T-helper 2 cell treated with Interferon-gamma antibody and Interleukin-4, amounts not matched to agents 5 μg/mL and 100 μg/mL, for 36 hours (primary cell): ENCODE results near the gene C9orf50.

ENCODE experiments used
- DNase-seq: peaks from one replicate; pipeline ENCODE4 v3.0.0; 2021; ENCODE audit warnings: low spot score
- H3K27ac Mint-ChIP-seq: one replicate; pipeline ENCODE4 v1.8.0; 2021; ENCODE audit warnings: mild to moderate bottlenecking, mixed read lengths
- H3K27me3 Mint-ChIP-seq: one replicate; pipeline ENCODE4 v1.8.0; 2021; ENCODE audit warnings: low read depth, mixed read lengths
- H3K36me3 Mint-ChIP-seq: one replicate; pipeline ENCODE4 v1.8.0; 2021; ENCODE audit warnings: low read depth, mixed read lengths
- H3K4me1 Mint-ChIP-seq: one replicate; pipeline ENCODE4 v1.8.0; 2021; ENCODE audit warnings: low read depth, mixed read lengths
- H3K4me3 Mint-ChIP-seq: one replicate; pipeline ENCODE4 v1.8.0; 2022; ENCODE audit warnings: mild to moderate bottlenecking, moderate library complexity, mixed read lengths
- H3K9me3 Mint-ChIP-seq: one replicate; pipeline ENCODE4 v1.8.0; 2021; ENCODE audit warnings: mixed read lengths

The C9orf50 gene

DNA sequence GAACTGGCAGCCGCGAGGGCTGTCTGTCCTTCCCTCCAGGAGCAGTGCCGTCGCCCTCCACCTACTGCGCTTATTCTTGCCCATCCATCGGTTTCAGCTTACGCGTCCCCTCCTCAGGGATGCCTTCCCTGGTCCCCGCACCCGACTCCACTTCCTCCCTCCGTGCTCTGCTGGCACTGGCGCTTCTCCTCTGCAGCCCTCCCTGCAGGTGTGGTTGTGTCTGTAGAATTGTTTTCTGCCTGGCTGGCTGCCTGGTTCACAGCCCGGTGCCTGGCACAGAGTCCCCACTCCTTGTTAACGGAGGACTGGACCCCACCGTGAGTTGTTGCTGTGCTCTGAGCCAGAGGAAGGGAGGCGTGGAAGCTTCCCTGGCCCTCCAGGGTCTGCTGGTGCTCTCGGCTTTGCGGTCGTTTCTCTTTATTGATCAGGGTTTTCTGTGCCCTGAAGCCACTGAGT, 10.8 kb upstream of the C9orf50 start:
- H3K9me3 Mint-ChIP-seq, result no peaks in the 10 kb centered on the region
- peaks cover 39% of the 10 kb centered on the region for H3K36me3 Mint-ChIP-seq
- DNase-seq, result no peak
- no peak overlapping the region for H3K27ac Mint-ChIP-seq
- H3K4me3 Mint-ChIP-seq, result no peak overlapping the region
- H3K4me1 Mint-ChIP-seq, result peaks cover 19% of the 10 kb centered on the region
- no peaks in the 10 kb centered on the region for H3K27me3 Mint-ChIP-seq

DNA sequence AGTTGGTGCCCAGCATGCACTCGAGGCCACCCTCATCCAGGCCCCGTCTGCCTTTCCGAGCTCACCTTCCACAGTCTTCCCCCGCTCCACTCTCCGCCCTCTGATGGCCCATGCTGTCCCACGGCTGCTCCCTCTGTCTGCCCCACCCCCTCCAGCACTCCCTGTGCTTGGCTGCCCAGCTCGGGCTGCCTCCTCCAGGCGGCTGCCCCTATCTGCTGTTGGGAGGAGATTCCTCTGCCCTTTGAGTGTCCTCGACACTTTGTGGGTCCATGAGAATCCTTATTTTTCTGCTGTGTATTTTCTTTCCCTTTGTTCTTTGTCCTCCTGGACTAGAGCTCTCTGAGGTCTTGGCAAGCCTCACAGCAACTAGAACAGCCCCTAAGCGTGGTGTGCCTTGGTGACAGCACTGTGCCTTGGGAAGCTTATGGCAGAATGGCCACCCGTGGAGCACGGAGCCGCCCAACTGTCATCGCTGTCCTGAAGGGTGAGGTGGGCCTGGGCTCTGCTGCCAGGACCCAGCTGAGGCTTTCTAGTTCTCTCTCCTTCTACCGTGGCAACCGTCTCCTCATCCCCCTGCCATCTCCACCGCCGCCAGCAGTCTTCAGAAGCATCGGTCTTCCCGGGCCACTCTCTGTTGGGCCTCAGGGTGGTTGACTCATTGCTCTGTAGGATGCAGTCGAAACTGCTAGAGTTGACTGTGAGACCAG, 10.2 kb upstream of the C9orf50 start:
- no peak overlapping the region for H3K4me3 Mint-ChIP-seq
- peaks cover 19% of the 10 kb centered on the region for H3K4me1 Mint-ChIP-seq
- peaks cover 39% of the 10 kb centered on the region for H3K36me3 Mint-ChIP-seq
- no peaks in the 10 kb centered on the region for H3K27me3 Mint-ChIP-seq
- no peak overlapping the region for H3K27ac Mint-ChIP-seq
- no peak for DNase-seq
- H3K9me3 Mint-ChIP-seq, result no peaks in the 10 kb centered on the region

DNA sequence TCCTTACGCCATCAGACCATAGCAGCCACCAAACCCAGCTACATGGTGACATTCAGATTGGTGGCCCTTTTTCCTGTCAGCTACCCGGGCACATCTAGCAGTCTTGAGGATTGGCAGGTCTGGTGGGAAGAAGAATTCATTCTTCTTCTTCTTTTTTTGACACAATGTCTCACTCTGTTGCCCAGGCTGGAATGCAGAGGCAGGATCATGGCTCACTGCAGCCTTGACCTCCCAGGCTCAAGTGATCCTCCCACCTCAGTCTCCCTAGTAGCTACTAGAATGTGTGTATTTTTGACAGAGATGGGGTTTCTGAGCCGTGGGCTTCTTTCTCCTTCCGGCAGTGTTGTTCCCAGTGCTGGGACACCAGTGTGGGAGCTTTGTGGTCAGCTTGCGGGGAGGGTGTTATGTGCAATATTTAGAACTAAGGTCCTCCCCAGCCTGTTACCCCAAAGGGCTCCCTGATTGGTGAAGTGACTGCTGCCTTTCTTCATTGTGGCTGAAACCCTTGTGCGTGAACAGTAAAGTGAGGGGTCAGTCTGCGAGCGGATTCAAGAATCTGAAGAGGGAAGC, 8.4 kb upstream of the C9orf50 start:
- DNase-seq, result no peak
- no peak overlapping the region for H3K27ac Mint-ChIP-seq
- H3K4me1 Mint-ChIP-seq, result peaks cover 29% of the 10 kb centered on the region
- H3K36me3 Mint-ChIP-seq, result peaks cover 30% of the 10 kb centered on the region
- no peaks in the 10 kb centered on the region for H3K9me3 Mint-ChIP-seq
- H3K27me3 Mint-ChIP-seq, result no peaks in the 10 kb centered on the region
- H3K4me3 Mint-ChIP-seq, result no peak overlapping the region

GRCh38 chr9:129628709-129629108, 7.8 kb upstream of the C9orf50 start:
- H3K36me3 Mint-ChIP-seq, result peaks cover 27% of the 10 kb centered on the region
- H3K27me3 Mint-ChIP-seq, result no peaks in the 10 kb centered on the region
- H3K4me3 Mint-ChIP-seq, result no peak overlapping the region
- DNase-seq, result no peak
- no peaks in the 10 kb centered on the region for H3K9me3 Mint-ChIP-seq
- no peak overlapping the region for H3K27ac Mint-ChIP-seq
- H3K4me1 Mint-ChIP-seq, result peaks cover 34% of the 10 kb centered on the region

- Mint-ChIP-seq H3K27me3 (no peaks in the 10 kb centered on the region), H3K27ac (peak overlapping the region; percentile 91), H3K36me3 (peaks cover 25% of the 10 kb centered on the region), H3K9me3 (no peaks in the 10 kb centered on the region), H3K4me3 (peak overlapping the region; percentile 89), H3K4me1 (peaks cover 35% of the 10 kb centered on the region)
- no peak for DNase-seq
Measured at GRCh38 chr9:129627556-129628440, 6.9 kb upstream of the C9orf50 start.

GRCh38 chr9:129626625-129627284, 5.9 kb upstream of the C9orf50 start:
- DNase-seq, result no peak
- H3K4me1 Mint-ChIP-seq, result peaks cover 33% of the 10 kb centered on the region

DNA sequence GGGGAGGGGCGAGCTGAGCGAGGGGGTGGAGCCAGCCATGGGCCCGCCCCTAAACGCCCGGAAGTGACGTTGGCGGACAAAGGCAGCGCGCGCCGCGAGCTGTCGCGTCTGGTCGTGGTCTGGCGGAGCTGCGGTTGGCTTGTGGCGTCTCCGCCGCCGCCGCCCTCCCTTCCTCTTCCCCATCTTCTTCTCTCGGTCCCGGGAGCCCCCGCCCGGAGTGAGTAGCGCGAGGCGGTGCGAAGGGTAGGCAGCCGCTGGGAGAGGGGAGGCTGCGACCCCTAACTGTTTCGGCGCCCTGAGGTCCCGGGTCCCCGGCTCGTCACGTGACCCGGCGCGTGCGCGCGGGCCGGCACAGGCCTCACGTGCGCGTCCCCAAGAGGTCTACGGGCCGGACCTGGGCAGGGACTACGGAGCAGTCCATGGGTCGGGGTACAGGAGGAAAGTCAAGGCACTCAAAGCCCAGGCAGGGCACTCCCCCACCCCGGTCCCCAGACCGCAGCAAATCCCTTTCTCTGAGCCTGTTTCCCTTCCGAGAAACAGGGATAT, 5.3 kb upstream of the C9orf50 start, which contains the start of gene NTMT1:
TSS of gene NTMT1 (plus strand) at position 85 of the 546 bp plus-strand sequence. CDS start 6,541 bp downstream, outside the sequence.
- Mint-ChIP-seq H3K27me3 (peaks cover 5% of the 10 kb centered on the region), H3K36me3 (peaks cover 13% of the 10 kb centered on the region), H3K9me3 (no peaks in the 10 kb centered on the region), H3K4me3 (peak within 1 kb of the TSS; percentile 89), H3K4me1 (peaks cover 30% of the 10 kb centered on the region), H3K27ac (peak within 1 kb of the TSS; percentile 96)
- peak; percentile 87 for DNase-seq

More at GRCh38 chr9:129626625-129627284, 5.9 kb upstream of the C9orf50 start:
- peak overlapping the region; percentile 89 for H3K4me3 Mint-ChIP-seq
- peaks cover 19% of the 10 kb centered on the region for H3K36me3 Mint-ChIP-seq
- H3K27ac Mint-ChIP-seq, result peak overlapping the region; percentile 91
- H3K9me3 Mint-ChIP-seq, result no peaks in the 10 kb centered on the region
- H3K27me3 Mint-ChIP-seq, result no peaks in the 10 kb centered on the region

GRCh38 chr9:129624947-129625346, 4.0 kb upstream of the C9orf50 start:
- H3K27ac Mint-ChIP-seq, result peak overlapping the region; percentile 96
- no peaks in the 10 kb centered on the region for H3K9me3 Mint-ChIP-seq
- H3K36me3 Mint-ChIP-seq, result peaks cover 12% of the 10 kb centered on the region
- DNase-seq, result peak; percentile 35
- H3K4me1 Mint-ChIP-seq, result peaks cover 29% of the 10 kb centered on the region
- peak overlapping the region; percentile 89 for H3K4me3 Mint-ChIP-seq
- H3K27me3 Mint-ChIP-seq, result peaks cover 11% of the 10 kb centered on the region

GRCh38 chr9:129624168-129624759, 3.4 kb upstream of the C9orf50 start:
- no peaks in the 10 kb centered on the region for H3K9me3 Mint-ChIP-seq
- H3K36me3 Mint-ChIP-seq, result peaks cover 12% of the 10 kb centered on the region
- peaks cover 29% of the 10 kb centered on the region for H3K4me1 Mint-ChIP-seq
- H3K27ac Mint-ChIP-seq, result peak overlapping the region; percentile 85
- peak overlapping the region; percentile 62 for H3K4me3 Mint-ChIP-seq
- H3K27me3 Mint-ChIP-seq, result peaks cover 16% of the 10 kb centered on the region
- peak; percentile 65 for DNase-seq

DNA sequence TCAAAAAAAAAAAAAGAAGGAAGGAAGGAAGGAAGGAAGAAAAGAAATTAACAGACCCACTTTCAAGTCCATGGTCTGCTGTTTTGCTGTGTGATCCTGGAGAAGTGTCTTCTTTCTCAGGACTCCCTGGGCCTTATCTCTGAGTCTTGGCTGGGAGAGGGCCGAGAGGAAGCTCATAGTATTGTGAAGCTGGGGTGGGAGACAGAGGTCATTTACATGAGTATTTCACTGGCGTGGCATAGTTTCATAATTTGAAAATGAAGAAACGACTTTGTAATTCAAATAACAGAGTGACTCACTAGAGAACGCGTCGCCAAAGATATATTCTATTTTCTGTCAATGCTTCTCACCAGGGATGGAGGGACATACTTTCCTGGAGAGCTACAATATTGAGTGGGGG, 2.4 kb upstream of the C9orf50 start:
- Mint-ChIP-seq H3K36me3 (peaks cover 11% of the 10 kb centered on the region), H3K9me3 (no peaks in the 10 kb centered on the region), H3K4me3 (no peak overlapping the region), H3K27ac (no peak overlapping the region), H3K4me1 (peaks cover 29% of the 10 kb centered on the region), H3K27me3 (peaks cover 22% of the 10 kb centered on the region)
- no peak for DNase-seq

DNA sequence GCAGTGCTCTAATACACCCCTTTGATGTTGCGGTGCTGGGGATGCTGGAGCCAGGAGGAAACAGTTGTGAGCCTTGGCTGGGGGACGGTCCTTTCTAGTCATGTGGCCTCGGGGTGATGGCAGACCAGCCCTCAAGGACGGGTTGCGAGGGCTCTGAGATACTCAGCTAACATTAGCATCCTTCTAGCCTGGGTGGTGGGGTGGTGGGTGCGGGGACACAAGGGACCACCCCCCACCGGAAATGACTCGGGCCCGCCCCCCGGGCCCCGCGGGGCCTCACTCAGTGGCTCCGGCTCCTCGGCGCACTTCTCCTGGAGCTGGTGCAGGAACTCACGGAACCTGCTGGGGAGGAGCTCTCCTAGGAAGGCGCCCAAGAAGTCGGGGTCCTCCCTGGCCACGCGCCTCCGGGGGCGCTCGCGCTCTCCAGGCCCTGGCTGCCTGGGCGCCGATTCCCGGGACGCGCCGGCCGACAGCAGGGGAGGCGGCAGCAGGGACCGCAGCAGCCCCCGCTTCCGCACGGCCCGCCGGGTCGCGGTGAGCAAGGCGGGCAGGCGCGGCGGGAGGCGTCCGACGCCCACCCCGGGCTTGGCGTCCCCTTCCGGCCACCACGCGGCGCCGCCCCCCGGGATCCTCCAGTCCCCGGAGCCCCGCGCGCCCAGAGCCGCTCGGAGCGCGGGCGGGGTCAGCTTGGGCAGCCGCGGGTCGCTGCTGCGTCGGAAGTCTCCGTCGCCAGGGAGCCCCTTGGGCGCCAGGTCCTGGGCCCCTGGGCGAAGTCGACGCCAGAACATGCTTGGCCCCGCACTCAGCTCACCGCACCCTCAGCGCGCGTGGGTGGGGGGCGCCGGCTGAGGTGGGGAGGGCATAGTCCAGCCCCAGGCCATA, 873 bp downstream of the C9orf50 start:
- Mint-ChIP-seq H3K27ac (no peak overlapping the region), H3K4me1 (peaks cover 13% of the 10 kb centered on the region), H3K9me3 (no peaks in the 10 kb centered on the region), H3K36me3 (peaks cover 4% of the 10 kb centered on the region), H3K4me3 (peak overlapping the region; percentile 21), H3K27me3 (peaks cover 32% of the 10 kb centered on the region)
- peak; percentile 33 for DNase-seq

GRCh38 chr9:129617167-129617566, 3.7 kb downstream of the C9orf50 start:
- no peak overlapping the region for H3K27ac Mint-ChIP-seq
- H3K27me3 Mint-ChIP-seq, result peaks cover 32% of the 10 kb centered on the region
- peaks cover 4% of the 10 kb centered on the region for H3K36me3 Mint-ChIP-seq
- DNase-seq, result no peak
- H3K9me3 Mint-ChIP-seq, result no peaks in the 10 kb centered on the region
- H3K4me1 Mint-ChIP-seq, result peaks cover 2% of the 10 kb centered on the region
- H3K4me3 Mint-ChIP-seq, result no peak overlapping the region
